HuH-7.5 (cell line): Measurements from ENCODE around the gene FNDC8.
"Not testable (repeated sequence)": the region's sequence is repeated elsewhere in the genome, so short reads cannot be mapped to it uniquely, and the experiment has no call there.

Source experiments
- DNase-seq: peaks from one replicate; pipeline ENCODE4 v3.0.0; 2011; ENCODE audit warnings: low spot score

Gene FNDC8

GRCh38 chr17:35142467-35142796, 21.0 kb downstream of the FNDC8 start:
- DNase-seq: no peak

DNA sequence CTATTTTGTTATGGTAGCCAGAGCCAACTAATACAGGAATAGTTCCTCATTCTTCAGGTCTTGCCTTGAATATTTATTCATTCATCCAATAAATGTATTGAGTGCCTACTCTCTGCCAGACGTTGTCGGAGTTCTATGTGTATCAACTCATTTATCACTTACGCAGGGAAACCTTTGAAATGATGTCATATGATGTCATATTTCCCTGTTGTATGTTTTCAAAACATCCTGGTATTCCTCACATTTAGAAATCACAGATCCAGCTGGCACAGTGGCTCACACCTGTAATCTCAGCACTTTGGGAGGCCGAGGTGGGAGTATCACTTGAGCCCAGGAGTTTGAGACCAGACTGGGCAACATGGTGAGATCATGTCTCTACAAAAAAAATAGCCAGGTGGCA, 23.4 kb downstream of the FNDC8 start:
- no peak for DNase-seq

GRCh38 chr17:35146214-35146833, 24.9 kb downstream of the FNDC8 start:
- no peak for DNase-seq

GRCh38 chr17:35147375-35147905, 26.0 kb downstream of the FNDC8 start, which contains the start of gene UNC45B:
UNC45B (plus strand) TSS chr17:35147817; CDS start chr17:35148264, 447 bp downstream.
- DNase-seq: no peak

DNA sequence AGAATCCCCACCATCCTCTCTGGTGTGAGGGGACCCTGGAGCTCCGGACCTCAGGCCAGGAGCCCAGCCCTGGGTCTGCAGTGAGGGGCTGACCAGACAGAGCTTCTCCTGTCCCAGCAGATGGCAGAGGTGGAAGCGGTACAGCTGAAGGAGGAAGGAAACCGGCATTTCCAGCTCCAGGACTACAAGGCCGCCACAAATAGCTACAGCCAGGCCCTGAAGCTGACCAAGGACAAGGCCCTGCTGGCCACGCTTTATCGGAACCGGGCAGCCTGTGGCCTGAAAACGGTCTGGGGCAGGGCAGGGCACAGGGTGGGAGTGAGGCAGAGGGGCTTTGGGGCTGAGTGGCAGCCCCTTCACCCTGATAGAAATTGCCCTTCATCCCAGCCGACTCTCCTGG, 26.7 kb downstream of the FNDC8 start:
- DNase-seq: no peak

DNA sequence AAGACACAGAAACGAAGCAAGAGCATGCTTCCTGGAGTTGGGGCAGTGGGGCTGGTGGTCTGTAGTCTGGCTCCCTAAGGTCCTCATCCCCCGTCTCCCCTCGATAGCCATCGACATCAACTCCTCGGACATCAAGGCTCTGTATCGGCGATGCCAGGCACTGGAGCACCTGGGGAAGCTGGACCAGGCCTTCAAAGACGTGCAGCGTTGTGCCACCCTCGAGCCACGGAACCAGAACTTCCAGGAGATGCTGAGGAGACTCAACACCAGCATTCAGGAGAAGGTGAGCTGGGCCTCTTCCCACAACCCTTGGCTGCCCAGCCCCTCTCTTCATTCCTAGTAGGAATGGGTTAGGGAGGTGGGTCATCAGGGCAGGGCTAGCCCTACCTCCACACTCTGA, 28.5 kb downstream of the FNDC8 start:
- no peak for DNase-seq

DNA sequence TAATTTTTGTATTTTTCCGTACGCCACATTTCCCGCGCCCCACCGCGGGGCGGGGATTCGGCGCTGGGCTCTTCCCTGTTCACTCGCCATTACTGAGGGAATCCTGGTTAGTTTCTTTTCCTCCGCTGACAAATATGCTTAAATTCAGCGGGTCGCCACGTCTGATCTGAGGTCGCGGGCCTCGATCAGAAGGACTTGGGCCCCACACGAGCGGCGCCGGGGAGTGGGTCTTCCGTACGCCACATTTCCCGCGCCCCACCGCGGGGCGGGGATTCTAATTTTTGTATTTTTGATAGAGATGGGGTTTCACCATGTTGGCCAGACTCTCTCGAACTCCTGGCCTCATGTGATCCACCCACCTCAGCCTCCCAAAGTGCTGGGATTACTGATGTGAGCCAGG, 29.7 kb downstream of the FNDC8 start:
- DNase-seq: not testable (repeated sequence)

DNA sequence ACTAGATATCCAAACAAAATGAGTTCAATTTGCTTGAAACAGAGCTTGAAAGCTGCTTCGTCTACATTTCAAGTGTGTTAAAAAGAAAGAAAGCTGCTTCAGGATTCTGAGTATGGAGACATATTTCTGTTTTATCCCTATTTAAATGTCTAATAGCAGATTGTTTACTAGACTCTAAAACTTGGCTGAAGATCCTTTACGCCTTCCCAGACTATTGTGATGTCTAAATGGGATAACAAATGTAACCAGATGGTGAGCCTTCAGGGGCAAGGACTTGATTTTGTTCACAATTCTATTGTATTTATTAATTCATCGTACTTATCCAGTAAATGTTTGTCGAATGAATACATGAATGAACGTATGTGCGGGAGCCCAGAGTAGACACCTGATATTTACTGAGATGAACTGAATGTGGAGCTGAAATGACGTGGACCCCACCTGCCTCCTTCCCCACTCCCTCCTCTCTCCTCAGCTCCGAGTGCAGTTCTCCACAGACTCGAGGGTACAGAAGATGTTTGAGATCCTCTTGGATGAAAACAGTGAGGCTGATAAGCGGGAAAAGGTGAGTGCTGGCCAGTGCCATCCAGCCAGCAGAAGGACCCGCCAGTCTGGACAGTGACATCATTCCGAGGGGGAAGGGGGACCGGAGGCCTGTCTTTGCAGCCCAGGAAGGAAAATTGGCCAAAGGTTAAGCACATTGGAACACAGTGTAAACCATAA, 31.2 kb downstream of the FNDC8 start:
- DNase-seq: no peak

DNA sequence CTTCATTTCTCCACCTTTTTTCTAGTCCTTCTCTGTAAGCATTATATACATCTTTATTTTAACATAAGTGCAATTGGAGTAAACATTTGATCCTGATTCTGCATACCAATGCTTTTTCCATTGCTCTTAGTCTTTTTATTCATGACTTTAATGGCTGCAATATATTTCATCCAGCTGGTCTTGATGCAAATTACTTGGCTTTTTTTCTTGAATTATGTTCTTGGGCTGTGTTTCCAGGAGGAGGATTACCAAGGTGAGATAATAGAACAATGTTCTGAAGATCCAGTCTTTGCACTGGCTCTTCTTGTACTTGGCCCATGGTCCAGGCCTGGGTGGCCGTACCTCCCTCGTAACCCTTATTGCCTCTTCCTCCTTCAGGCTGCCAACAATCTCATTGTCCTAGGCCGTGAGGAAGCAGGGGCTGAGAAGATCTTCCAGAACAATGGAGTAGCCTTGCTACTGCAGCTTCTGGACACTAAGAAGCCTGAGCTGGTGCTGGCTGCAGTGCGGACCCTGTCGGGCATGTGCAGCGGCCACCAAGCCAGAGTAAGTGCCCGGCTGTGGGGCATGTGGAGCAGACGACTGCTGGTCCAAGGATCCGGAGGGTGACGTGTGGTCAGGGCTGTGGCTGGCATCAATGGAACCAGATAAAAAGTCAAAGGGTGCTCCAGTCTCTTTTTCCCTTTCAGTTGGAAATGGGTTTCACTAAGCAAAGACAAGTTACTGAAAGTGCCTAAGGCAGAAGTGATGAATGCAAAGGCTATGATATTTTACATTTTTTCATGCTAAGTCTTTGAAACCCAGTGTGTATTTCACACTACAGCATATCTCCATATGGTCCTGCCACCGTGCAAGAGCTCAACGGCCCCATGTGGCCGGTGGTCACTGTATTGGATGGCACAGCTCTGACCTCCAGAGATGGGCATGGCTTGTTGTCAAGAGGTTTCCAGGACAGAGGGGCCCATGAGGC, 33.1 kb downstream of the FNDC8 start:
- no peak for DNase-seq

- DNase-seq: no peak
Measured at GRCh38 chr17:35155246-35155645, 33.8 kb downstream of the FNDC8 start.

GRCh38 chr17:35159940-35160339, 38.5 kb downstream of the FNDC8 start:
- no peak for DNase-seq

GRCh38 chr17:35160354-35161201, 39.2 kb downstream of the FNDC8 start:
- no peak for DNase-seq

GRCh38 chr17:35161281-35161761, 39.9 kb downstream of the FNDC8 start:
- DNase-seq: no peak

DNA sequence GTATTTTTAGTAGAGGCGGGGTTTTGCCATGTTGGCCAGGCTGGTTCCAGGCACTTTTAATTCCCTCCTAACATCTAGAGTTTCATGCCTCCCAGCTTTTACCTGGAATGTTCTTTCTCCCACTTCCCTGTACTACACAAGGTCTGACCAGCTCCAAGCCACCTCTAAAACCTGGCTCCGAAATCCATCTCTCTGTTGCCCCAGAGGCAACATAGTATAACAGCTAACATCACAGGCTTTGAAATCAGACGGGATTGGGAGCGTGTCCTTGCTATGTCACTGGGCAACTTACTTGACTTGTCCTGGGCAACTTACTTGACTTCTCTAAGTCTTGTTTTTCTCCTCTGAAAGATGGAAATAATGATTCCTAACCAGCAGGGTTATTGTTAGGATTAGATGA, 41.3 kb downstream of the FNDC8 start:
- no peak for DNase-seq

DNA sequence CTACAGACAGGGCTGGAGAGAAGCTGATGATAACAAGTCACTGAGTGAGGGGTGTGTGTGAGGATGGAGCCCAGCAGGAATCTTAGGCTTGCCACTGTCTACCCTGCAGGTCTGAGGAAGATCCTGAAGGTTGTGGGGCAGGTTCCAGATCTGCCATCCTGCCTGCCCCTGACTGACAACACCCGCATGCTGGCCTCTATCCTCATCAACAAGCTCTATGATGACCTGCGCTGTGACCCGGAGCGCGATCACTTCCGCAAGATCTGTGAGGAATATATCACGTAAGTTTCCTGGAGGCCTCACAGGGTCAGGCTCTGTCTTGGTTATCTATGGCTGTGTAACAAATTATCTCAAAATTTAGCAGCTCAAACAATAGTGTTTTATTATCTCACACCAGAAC, 42.5 kb downstream of the FNDC8 start:
- no peak for DNase-seq

GRCh38 chr17:35164716-35165115, 43.3 kb downstream of the FNDC8 start:
- no peak for DNase-seq

DNA sequence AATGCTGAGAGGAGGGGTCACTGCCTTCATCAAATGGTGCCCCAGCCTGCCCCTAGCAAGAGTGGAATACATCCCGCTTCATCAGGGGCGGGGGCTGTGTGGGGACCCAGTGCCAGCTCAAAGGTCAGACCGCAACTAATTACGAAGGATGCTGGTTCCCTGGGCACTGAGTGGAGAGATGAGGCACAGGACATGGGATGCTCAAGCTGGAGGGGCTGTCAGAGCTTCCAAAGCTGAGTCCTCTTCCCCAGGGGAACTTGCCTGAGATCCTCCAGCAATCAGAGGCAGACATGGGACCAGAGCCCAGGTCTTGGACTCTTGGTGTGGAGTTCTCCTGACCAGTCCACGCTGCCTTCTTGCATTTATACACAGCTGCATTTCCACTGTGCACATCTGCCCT, 45.1 kb downstream of the FNDC8 start:
- no peak for DNase-seq

DNA sequence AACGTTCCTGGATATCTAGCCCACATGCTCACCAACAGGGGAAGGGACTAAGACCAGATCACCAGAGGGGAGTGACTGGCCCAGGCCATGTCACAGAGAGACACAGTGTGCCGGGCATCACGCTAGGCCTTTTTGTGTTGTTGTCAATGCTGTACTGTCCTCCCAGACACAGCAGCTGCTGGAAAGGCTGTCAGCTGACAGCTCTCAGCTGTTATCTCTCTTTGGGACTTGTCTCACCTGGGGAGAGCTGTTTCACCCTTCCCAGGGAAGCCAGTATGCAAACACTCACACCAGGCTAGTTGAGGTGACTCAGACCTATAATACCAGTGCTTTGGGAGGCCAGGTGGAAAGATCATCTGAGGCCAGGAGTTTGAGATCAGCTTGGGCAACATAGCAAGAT, 45.6 kb downstream of the FNDC8 start:
- DNase-seq: no peak

- no peak for DNase-seq
Measured at GRCh38 chr17:35167666-35168065, 46.3 kb downstream of the FNDC8 start.

GRCh38 chr17:35169835-35170363, 48.5 kb downstream of the FNDC8 start:
- DNase-seq: no peak
